Fibroblast of gingiva (primary cell): ENCODE results near the gene INPP4A.
A peak's percentile ranks its signal among the peaks of the same experiment; 100 is the strongest.

Source experiments
- DNase-seq: peaks from one replicate; pipeline ENCODE4 v3.0.0-alpha.2; 2011; ENCODE audit warnings: low read depth

The INPP4A gene

DNA sequence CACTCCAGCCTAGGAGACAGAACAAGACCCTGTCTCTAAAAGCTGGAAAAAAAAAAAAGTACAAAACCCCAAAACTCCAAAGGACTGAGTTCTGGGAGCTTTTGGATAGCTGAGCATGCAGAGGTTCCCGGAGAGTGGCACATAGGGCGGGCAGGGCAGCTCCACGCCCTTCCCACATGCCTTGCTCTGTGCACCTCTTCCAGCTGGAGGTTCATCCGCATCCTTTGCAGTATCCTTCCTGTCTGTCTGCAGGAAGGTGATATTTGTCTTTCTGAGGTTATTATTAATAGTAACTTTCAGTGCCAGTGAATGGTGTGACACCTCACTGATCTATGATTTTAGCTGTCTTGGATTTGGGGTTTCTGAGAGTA lies 70.2 kb downstream of the INPP4A start:
- no peak for DNase-seq

DNA sequence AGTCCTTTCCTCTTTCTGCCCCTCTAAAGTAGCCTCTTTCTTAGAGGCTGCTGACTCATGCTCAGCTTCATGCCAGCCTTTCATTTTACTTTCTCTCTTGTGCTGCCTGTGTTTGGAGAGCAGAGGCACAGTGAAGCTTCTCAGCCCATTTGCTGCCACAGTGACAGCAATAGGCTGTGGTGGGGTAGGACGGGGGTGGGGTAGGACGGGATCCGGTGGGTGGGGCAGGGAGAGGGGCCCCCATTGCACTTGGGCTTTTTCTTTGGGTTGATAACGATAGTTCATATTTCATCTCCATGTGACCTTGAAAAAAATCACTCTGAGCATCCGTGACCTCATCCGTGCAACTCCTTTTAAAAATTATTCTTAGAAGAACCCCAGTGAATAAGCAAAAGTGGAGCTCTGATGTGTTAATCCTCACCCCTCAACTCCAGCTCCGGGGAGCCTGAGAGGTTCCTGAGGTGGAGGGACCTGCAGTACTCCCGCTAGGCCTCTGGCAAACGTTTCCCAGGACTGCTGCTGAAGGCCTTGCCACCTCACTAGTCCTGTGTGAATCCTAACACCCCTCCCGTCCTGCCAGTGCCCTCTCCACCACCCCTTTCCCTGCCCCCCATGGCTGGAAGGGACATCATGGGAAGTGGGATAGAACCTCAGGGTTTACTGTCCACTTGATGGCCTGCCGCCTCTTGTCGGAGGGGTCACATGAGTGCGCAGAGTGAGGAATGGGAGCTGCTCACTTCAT lies 70.8 kb downstream of the INPP4A start:
- peak; percentile 43 for DNase-seq

DNA sequence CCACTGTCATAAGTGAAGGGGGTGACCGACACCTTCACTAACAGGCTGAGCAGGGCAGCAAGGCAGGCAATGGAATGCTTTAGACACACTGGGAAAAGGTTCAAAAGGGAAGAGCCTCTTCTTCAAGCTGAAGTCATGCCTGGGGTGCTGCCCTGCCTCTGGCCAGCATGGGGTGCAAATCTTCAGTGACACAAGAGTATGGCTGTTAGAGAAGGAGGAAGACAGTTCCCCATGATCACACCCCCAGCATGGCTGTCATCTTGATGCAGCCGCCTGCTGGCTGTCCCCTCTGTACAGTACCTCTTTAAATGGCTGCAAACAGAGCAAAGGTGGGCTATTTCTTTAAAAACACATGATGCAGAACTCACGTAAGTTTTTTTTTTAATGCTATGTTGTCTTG lies 71.9 kb downstream of the INPP4A start:
- DNase-seq, result no peak

DNA sequence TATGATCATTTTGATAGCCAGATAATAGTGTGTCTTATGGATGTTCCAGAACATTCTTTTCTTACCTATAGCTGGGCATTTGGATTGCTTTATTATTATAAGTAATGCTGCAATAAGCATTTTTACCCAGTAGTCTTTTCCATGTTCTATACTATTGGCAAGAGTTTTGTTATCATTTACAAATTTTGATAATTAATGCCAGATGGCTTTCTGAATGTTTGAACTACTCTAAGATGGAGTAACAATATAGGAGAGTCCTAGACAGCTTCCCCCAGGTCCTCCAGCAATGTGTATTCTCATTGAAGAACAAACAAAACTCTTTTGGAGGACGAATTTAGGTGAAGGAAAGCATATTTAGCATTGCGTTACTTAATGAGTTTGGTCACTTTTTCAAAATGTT lies 73.0 kb downstream of the INPP4A start:
- peak; percentile 55 for DNase-seq

DNA sequence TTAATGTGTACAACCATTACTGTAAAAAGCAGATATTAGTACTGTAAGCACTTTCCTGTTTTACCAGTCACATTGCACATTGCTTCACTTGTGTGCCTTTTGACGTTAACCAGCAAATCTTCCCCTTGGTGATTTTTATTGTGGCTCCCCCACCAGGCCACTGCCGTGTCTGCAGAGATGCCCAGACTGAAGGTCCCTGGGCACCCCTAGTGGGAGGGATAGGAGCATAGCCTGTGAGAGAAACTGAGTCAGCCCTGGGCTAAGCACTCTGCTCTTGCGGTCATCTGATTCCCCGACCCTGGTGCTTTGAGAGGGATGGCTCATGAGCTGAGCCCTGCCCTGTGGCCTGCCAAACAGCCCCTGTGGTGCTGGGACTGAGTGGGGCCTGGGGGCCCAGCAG lies 73.4 kb downstream of the INPP4A start:
- no peak for DNase-seq

DNA sequence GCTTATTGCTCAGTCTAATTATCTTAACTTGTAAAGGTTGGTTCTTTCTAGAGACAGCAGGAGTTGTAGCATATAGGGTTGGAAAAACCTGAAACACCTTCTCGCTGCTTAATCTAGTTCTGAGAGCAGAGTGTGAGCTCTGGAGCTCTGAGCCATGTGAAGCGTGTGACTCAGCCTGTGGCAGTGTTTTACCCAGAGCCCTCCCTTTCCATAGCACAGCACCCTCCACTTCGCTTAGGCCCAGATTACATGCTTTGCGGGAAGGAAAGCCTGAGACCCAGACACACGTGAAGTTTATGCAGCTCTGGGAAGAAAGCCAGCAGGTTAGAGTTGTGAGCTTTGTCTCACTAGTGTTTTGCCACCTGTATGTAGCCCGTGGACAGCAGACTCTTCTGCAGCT lies 74.5 kb downstream of the INPP4A start:
- DNase-seq, result no peak

DNA sequence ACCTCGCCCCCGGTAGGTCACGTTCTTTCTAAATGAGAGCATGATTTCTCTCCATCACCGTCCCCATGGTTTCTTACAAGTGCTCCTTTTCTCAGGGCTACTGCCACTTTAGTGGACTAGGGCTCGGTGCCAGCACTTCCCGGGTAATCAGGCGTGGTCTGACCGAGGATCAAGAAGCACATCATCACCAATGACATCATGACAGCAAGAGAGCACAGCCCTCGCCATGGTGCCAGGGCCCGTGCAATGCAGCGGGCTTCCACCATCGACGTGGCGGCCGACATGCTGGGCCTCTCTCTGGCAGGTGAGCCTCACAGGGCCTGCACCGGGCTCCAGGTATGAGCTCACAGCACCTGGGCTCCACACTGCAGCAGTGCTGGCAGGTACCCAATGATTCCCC lies 75.2 kb downstream of the INPP4A start:
- no peak for DNase-seq

DNA sequence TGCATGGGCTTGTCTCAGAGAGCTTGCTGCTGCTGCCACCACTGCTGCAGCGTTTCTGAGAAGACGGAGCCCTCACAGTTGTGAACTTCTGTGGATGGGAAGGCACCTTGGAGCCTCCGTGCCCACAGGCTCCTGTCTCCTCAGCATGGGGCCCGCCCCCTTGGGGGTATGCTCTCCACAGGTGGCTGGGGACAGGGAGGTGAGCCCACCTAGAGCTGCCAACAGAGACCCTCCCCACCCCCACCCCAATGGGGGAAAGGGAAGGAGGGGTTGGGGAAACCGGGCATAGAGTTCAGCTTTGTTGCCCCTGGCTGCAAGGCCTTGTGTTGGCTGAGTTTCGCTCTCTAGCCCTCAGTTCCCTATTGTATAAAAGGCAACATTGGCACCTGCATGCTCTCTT lies 76.1 kb downstream of the INPP4A start:
- no peak for DNase-seq

DNA sequence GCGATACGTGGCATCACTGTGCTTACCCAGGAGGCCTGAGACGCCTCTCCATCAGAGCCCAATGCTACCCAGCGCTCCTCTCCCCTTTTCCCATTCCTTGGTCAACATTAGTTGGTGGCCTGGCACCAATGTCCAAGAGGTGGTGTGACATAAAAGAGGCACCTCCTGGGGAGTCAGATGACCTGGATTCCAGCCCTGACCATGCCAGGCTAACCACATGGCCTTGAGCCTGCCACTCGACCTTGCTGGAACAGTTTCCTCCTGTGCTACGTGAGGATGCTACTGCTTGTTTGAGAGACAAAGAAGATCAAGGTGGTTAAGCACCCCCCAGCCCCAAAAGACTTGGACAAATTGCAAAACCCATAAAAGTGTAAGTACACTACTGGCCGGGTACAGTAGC lies 76.6 kb downstream of the INPP4A start:
- no peak for DNase-seq

DNA sequence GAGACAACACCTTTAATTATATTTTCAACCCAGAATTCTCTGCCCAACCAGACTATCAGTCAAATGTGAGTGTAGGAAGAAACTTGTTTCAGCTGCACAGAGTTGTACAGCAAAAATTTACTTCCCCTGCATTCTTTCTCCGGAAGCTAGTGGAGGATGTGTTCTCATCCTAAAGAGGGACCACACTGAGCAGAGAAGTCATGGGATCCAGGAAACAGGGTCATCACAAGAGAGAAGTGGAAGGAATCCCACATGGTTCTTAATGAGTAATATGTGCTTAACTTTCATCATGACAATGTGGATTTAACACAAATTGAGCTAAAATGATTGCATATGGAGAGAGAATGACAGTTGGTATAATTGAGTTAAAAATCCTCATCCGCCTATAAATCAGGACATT lies 78.2 kb downstream of the INPP4A start:
- no peak for DNase-seq

DNA sequence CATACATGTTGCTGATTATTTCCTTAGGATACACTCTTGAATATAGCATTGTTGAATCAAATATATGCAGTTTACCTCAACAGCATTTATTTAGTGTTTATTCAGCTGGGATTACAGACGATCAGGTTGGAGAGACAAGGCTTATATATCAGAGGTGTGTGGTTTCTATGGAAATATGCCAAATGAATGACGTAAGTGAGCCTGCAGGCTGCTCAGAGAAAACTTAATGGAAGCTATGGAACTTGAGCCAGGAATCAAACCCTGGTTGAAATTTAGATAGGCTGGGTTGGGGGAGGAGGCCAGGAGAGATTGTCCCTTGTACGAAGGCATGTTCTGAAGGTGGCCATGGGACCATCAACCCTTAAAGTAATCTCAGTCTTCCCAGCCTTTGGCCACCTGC lies 79.5 kb downstream of the INPP4A start:
- DNase-seq, result no peak

DNA sequence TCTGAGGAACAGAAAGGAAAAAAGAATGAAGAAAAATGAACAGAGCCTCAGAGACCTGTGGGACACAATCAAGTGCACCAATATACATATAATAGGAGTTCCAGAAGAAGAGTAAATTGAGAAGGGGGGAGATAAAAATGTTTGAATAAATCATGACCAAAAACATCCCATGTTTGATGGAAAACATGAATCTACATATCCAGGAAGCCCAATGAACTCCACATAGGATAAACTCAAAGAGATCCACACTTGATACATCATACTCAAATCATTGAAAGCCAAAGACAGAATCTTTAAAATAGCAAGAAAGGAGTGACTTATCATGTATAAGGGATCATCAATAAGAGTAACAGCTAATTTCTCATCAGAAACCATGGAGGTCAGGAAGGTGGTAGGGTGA lies 83.7 kb downstream of the INPP4A start:
- DNase-seq, result no peak

DNA sequence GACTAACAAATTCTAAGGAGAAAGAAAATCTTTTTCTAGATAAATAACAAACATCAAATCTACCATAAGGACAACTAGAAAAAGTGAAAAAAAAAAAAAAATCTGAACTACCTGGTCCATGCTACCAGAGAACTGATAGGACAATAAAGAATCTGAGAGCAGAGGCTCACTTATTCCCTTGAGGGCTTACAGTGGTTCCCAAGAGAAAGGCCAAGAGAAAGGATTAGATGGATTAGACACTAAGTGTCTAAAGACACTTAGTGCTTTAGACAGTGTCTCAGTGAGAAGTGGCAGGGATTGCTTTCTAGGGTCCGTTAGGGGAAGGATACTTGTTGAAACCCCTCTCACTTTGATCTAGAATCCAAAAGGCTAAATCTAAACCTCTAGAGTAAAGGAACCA lies 85.5 kb downstream of the INPP4A start:
- no peak for DNase-seq

DNA sequence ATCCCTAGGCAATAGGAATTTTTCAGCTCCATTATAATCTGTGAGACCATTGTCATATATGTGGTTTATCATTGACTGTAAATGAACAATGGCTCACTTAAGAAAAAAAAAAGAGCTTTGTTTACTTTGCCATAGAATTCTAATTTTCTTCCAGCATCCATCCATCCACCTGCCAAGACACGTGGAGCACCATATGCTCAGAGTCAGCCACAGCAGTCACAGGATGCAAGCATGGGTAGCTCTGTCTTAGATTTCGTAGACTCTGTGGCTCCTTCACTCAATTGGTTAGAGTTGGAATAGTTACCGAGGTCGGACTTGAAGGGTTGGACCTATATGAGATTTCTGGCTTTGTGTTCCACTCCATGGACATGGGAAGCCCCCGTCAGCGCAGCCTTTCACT lies 88.1 kb downstream of the INPP4A start:
- DNase-seq, result no peak

DNA sequence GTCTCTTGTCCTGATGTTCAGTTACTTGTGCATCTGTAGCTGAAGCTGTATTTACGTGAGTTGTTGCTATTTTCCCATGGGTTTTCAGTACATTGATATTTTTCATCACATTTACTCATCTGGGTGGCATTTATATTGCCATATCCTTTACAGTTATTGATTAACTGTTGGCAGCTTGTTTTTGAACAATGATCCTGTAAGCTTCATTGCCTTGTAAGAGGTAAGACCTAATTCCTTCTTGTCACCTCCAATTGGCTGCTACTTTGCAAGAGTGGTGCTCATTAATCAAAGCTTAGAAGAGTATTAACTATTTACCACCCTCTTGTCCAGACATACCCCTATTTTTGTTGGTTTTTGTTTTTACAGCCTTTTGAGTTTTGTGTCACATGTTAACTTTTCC lies 88.9 kb downstream of the INPP4A start:
- DNase-seq, result no peak

DNA sequence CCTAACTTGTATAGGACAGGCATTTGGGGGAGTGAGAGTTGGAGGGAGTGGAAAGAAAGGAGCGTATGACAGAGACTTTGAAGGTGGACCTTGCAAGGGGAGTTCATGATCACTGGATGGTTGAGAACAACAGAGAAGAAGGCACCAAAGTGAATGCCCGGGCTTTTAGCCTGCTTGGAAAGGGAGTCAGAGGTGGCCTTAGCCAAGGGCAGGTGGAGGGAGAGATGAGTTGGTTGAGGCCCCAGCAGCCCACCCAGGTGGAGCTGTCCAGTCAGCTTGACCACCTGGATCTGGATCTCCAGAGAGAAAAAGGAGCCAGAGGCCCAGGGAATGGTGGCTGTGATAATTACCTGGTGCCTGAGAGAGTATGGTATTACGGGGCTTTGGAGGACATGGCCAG lies 90.1 kb downstream of the INPP4A start:
- no peak for DNase-seq

DNA sequence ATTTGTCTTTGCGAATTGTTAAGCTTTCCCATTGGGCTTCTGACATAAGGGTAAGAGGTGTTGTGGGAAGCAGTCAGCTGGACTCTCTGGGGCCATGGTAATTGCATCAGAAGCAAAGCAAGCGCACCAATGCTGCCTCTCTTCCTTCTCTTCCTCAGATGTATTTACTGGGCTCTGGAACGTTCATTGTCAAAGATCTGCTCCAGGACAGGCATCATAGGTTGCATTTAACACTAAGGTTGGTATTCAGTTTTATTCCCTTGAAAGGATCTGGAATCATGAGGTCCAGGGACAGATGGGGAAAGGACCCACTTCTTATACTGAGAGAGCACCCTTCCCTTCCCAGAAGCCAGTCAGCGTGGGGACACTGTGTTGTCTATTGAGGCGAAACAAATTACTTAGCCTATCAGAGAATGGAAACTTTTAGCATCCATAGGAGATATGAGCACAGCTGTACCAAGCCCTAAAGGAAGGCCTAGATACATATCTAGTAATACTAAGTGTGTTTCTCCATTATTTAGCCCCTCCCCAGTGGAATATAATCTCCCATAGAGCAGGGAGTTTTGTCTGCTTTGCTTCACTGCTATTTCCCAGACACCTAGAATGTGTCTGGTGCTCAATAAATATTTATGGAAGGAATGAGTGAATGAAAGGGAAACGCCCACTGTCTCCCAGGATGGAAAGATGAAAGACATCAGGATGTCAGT lies 91.5 kb downstream of the INPP4A start:
- no peak for DNase-seq

DNA sequence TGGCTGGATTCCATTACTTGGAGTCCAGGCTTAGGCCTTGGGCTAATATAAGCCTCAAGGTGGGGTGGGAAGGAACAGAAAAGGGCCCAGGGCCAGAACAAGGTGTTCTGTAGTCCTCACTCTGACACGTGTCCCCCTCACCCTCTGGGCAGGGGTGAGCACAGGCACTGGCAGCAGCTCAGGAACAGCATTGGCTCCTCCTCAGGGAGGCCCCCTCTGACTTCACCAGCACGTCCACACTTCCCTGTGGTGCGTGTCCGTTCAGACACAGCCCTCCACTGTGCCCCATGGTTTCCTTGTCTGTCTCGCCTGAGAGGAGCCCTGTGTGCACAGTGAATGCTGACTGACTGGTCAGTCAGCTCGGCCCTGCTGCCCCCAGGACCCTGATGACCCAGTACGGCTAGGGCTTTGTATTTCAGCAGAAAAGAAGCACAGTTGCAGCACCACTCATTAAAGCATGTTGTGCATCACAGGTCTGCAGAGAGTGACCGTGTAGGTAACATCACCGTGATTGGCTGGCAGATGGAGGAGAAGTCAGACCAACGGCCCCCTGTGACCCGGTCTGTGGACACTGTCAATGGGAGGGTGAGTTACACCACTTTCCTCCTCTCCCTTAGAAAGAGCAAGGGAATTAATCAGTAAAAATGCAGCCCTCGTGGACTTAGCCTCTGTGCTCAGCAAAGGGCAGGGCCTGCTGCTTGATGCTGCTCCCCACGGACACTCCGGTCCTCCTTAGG lies 92.9 kb downstream of the INPP4A start:
- no peak for DNase-seq

DNA sequence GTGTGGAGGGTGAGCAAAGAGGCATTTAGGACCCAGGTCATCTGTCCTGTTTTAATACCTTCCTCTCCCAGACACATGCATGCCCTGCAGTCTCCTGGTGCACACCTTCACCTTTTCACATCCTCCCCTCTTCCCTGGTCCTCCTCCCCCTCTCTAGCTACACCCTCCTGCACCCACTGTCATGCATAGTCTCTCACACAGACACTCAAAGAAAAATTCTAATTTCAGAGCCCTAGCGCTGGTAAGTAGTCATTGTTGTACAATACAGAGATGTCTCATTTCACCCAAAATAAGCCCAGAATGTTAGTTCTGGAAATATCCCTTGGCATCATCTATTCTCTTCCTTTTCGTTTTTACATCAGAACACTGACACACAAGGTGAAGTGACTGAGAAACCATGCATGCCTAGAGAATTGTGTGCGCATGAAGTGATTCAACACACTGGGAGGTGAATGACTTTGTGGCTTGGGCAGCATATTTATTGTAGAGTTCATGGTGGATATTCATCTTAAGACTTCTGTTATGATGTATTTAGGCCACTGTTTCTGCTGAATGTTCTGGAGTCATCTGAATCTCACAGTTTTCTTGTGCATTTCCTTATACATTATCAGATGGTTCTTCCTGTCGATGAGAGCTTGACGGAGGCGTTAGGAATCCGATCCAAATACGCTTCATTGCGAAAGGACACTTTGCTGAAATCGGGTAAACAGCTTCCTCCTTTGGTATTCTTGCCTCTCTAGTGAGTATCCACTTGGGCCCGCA lies 93.8 kb downstream of the INPP4A start:
- no peak for DNase-seq

DNA sequence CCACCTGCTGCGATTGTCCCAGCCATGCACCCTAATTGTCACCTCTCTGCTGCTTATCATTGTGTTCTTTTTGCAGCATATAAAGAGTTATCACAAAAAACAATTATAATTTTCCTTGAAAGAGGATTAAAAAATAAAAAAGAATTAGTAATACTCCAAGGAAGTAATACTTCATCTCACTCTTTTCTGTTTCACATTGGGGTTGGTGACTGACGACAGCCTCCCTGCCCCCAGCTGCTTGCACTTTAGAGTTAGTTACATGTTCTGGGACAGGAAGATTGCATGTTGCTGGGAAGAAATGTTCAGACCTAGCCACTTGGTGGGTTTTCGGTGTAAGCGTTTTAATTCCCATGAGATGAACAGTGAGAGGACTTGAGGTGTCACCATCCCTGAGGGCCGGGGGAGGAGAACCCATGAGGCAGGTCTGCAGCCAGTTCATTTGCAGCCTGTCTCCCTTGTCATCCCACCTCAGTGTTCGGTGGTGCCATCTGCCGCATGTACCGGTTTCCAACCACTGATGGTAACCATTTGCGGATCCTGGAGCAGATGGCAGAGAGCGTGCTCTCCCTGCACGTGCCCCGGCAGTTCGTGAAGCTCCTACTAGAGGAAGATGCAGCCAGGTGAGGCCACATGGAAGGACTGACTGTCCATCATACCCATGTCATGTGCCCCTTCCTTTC lies 94.5 kb downstream of the INPP4A start:
- DNase-seq, result no peak

DNA sequence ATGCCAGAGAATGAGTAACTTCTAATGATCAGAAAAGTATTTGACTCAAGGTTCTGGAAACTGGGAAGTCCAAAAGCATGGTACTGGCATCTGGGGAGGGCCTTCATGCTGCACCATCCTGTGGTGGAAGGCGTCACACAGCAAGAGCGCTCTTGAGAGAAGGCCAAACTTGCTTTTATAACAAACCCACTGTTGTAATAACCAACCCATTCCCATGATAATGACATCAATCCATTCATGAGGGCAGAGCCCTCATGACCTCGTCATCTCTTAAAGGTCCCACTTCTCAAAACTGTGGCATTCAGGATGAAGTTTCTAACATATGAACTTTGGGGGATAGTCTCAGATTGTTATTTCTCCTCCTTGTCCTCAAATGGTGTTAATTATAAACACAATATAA lies 95.9 kb downstream of the INPP4A start:
- DNase-seq, result no peak

DNA sequence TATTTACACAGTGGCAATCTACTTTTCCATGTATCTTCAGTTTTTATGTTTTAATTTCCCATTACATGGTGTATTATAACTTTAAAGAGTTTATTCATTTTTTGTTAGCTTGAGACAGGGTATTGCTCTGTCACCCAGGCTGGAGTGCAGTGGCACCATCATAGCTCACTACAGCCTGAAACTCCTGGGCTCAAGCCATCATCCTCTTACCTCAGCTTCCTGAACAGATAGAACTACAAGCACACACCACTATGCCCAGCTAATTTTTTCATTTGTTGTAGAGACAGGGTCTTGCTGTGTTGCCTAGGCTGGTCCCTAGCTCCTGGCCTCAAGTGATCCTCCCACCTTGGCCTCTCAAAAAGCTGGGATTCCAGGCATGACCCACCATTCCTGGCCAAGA lies 96.8 kb downstream of the INPP4A start:
- DNase-seq, result no peak
